ENCODE results near the gene HAL. TPM values are rescaled to one million over a fixed set of nuclear protein-coding genes. Genes with fewer than 3 reads are reported as not detected.

The HAL gene
- total and polyA plus RNA-seq, 10 of the 15 experiments (the other 5 are each of a cell fraction or from before 2014, with no cell fraction given): 0.04 to 0.45 (median 0.13) TPM; not detected in 1

DNA sequence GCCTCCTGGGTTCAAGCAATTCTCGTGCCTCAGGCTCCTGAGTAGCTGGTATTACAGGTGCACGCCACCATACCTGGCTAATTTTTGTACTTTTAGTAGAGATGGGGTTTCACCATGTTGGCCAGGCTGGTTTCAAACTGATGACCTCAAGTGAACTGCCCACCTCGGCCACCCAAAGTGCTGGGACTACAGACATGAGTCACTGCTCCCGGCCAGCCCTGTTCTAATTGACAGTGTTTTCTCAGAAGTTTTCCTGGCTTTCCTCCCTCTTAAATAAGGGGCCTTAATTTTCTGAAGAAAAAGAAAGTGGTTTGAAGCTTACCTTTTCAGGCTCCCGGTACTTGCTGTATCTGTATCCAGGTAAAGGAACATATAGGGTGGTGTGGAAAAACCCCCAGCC lies 1.7 kb downstream of the HAL start:
- Histone ChIP-seq H3K27ac (ENCODE audit: control insufficient read depth, insufficient read depth) (no peak overlapping the region), H3K79me2 (ENCODE audit: control insufficient read depth, insufficient read depth, low read length) (no peaks in the 10 kb centered on the region), H3K9ac (ENCODE audit: control insufficient read depth, insufficient read depth, low read length) (no peak overlapping the region), H2AFZ (ENCODE audit: control insufficient read depth, low read depth, low read length) (no peak overlapping the region), H4K20me1 (ENCODE audit: control insufficient read depth, insufficient read depth) (no peaks in the 10 kb centered on the region), H3K27me3 (replicated peaks in 1 of 2; ENCODE audit: control insufficient read depth in 2 of 2, insufficient read depth in 2 of 2, low read length in 1 of 2) (peaks cover 0 to 2% of the 10 kb centered on the region in 2 experiments; a peak in 2 of 4 replicates), H3K36me3 (ENCODE audit: control insufficient read depth in 2 of 2, insufficient read depth in 2 of 2, low read length in 1 of 2) (no peaks in the 10 kb centered on the region), H3K4me3 (no peak overlapping the region), H3K9me3 (replicated peaks; ENCODE audit: control insufficient read depth, insufficient read depth, low read length) (no peaks in the 10 kb centered on the region), H3K4me1 (ENCODE audit: control insufficient read depth, insufficient read depth, low read length) (no peaks in the 10 kb centered on the region), H3K4me2 (ENCODE audit: control insufficient read depth, insufficient read depth) (no peak overlapping the region)
- CTCF ChIA-PET: interaction anchor here (2.4 kb wide), 1 partner anchor 77 kb away, joined by 7 read pairs; no protein-coding TSS in a partner anchor
- SMC1A ChIA-PET (ENCODE audit: uncharacterized antibody, unreplicated experiment): interaction anchor here (1.0 to 2.2 kb wide), 3 partner anchors 30 to 78 kb away, joined by 3 to 8 read pairs (median 6); partner anchors contain the start of gene CCDC38
- FAIRE-seq (no peak), ATAC-seq (no peak), DNase-seq (ENCODE audit: low read depth, low spot score) (no peak)
- 35% methylated on average over 5 of the region's 5 CpGs for WGBS (ENCODE audit: insufficient coverage, insufficient replicate concordance, low lambda C conversion rate, missing lambda C conversion rate)
- intact Hi-C loops (cut with micrococcal nuclease; ENCODE audit: unreplicated experiment) (no loop called here), in situ Hi-C loops (cut with MboI) (no loop called here)
- RAD21 ChIA-PET (ENCODE audit: unreplicated experiment): no interaction called here
- TF ChIP-seq CHD4 (IDR thresholded peaks at IDR 0.05): no peak
- TF ChIP-seq, protein P1, sequence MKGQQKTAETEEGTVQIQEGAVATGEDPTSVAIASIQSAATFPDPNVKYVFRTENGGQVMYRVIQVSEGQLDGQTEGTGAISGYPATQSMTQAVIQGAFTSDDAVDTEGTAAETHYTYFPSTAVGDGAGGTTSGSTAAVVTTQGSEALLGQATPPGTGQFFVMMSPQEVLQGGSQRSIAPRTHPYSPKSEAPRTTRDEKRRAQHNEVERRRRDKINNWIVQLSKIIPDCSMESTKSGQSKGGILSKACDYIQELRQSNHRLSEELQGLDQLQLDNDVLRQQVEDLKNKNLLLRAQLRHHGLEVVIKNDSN (IDR thresholded peaks at IDR 0.05; ENCODE audit: borderline replicate concordance, extremely low read length, insufficient read depth, low read depth, low read length): no peak
- BruUV-seq (replicated peaks): no TSS peak
- POLR2A ChIA-PET: no interaction called here

DNA sequence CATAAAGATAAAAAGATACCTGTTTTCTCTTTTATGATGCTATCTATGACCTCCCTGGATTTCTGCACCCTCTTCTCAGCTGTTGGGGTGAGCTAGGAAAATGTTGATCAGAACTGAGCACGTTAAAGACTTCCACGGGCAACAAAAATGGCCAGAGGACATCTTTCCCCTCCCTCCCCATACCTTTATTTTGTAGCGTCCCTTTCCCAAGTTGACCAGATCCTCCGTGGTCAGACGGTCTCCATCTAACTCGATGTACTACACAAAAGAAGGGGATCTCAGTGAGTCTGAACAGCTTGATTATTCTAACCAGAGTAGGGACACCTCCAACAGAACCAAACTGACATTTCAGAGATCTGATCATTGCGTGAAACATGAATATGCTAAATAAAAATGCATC lies 2.2 kb downstream of the HAL start:
- no TSS peak for BruUV-seq (replicated peaks)
- Histone ChIP-seq H3K79me2 (ENCODE audit: control insufficient read depth, insufficient read depth, low read length) (no peaks in the 10 kb centered on the region), H3K4me1 (ENCODE audit: control insufficient read depth, insufficient read depth, low read length) (no peaks in the 10 kb centered on the region), H2AFZ (ENCODE audit: control insufficient read depth, low read depth, low read length) (no peak overlapping the region), H3K27ac (ENCODE audit: control insufficient read depth, insufficient read depth) (no peak overlapping the region), H3K4me2 (ENCODE audit: control insufficient read depth, insufficient read depth) (no peak overlapping the region), H4K20me1 (ENCODE audit: control insufficient read depth, insufficient read depth) (no peaks in the 10 kb centered on the region), H3K9ac (ENCODE audit: control insufficient read depth, insufficient read depth, low read length) (no peak overlapping the region), H3K9me3 (replicated peaks; ENCODE audit: control insufficient read depth, insufficient read depth, low read length) (no peaks in the 10 kb centered on the region), H3K36me3 (ENCODE audit: control insufficient read depth in 2 of 2, insufficient read depth in 2 of 2, low read length in 1 of 2) (no peaks in the 10 kb centered on the region), H3K4me3 (no peak overlapping the region), H3K27me3 (replicated peaks in 1 of 2; ENCODE audit: control insufficient read depth in 2 of 2, insufficient read depth in 2 of 2, low read length in 1 of 2) (peaks cover 0 to 3% of the 10 kb centered on the region in 2 experiments; a peak in 2 of 4 replicates)
- intact Hi-C loops (cut with micrococcal nuclease; ENCODE audit: unreplicated experiment) (no loop called here), in situ Hi-C loops (cut with MboI) (no loop called here)
- no peak for ATAC-seq
- CTCF ChIA-PET: interaction anchor here (1.2 to 2.4 kb wide), 2 partner anchors 35 to 76 kb away, joined by 3 to 7 read pairs; no protein-coding TSS in a partner anchor
- DNase-seq (ENCODE audit: low read depth, low spot score): no peak
- RAD21 ChIA-PET (ENCODE audit: unreplicated experiment): no interaction called here
- POLR2A ChIA-PET: no interaction called here
- WGBS (ENCODE audit: insufficient coverage, insufficient replicate concordance, low lambda C conversion rate, missing lambda C conversion rate): 77% methylated on average over 7 of the region's 7 CpGs
- no peak for FAIRE-seq
- SMC1A ChIA-PET (ENCODE audit: uncharacterized antibody, unreplicated experiment): interaction anchor here (1.0 to 2.2 kb wide), 6 partner anchors 14 to 77 kb away, joined by 3 to 8 read pairs (median 3); partner anchors contain the start of gene CCDC38
- TF ChIP-seq STAT1 (conservative IDR thresholded peaks at IDR 0.05): no peak
- TF ChIP-seq, protein P2, sequence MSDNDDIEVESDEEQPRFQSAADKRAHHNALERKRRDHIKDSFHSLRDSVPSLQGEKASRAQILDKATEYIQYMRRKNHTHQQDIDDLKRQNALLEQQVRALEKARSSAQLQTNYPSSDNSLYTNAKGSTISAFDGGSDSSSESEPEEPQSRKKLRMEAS (IDR thresholded peaks at IDR 0.05; ENCODE audit: low read depth, low read length): no peak
- TF ChIP-seq, protein P3, sequence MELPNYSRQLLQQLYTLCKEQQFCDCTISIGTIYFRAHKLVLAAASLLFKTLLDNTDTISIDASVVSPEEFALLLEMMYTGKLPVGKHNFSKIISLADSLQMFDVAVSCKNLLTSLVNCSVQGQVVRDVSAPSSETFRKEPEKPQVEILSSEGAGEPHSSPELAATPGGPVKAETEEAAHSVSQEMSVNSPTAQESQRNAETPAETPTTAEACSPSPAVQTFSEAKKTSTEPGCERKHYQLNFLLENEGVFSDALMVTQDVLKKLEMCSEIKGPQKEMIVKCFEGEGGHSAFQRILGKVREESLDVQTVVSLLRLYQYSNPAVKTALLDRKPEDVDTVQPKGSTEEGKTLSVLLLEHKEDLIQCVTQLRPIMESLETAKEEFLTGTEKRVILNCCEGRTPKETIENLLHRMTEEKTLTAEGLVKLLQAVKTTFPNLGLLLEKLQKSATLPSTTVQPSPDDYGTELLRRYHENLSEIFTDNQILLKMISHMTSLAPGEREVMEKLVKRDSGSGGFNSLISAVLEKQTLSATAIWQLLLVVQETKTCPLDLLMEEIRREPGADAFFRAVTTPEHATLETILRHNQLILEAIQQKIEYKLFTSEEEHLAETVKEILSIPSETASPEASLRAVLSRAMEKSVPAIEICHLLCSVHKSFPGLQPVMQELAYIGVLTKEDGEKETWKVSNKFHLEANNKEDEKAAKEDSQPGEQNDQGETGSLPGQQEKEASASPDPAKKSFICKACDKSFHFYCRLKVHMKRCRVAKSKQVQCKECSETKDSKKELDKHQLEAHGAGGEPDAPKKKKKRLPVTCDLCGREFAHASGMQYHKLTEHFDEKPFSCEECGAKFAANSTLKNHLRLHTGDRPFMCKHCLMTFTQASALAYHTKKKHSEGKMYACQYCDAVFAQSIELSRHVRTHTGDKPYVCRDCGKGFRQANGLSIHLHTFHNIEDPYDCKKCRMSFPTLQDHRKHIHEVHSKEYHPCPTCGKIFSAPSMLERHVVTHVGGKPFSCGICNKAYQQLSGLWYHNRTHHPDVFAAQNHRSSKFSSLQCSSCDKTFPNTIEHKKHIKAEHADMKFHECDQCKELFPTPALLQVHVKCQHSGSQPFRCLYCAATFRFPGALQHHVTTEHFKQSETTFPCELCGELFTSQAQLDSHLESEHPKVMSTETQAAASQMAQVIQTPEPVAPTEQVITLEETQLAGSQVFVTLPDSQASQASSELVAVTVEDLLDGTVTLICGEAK (IDR thresholded peaks at IDR 0.05; ENCODE audit: borderline replicate concordance): no peak
- TF ChIP-seq IRF4 (IDR thresholded peaks at IDR 0.05; ENCODE audit: low read depth, low read length): no peak
- no peak for TF ChIP-seq BCL11A (IDR thresholded peaks at IDR 0.05; ENCODE audit: low read depth, low read length)
- TF ChIP-seq, protein P4, sequence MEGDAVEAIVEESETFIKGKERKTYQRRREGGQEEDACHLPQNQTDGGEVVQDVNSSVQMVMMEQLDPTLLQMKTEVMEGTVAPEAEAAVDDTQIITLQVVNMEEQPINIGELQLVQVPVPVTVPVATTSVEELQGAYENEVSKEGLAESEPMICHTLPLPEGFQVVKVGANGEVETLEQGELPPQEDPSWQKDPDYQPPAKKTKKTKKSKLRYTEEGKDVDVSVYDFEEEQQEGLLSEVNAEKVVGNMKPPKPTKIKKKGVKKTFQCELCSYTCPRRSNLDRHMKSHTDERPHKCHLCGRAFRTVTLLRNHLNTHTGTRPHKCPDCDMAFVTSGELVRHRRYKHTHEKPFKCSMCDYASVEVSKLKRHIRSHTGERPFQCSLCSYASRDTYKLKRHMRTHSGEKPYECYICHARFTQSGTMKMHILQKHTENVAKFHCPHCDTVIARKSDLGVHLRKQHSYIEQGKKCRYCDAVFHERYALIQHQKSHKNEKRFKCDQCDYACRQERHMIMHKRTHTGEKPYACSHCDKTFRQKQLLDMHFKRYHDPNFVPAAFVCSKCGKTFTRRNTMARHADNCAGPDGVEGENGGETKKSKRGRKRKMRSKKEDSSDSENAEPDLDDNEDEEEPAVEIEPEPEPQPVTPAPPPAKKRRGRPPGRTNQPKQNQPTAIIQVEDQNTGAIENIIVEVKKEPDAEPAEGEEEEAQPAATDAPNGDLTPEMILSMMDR (IDR thresholded peaks at IDR 0.05 in 2 of 3, conservative IDR thresholded peaks at IDR 0.05 in 1 of 3; ENCODE audit: control insufficient read depth in 2 of 3, extremely low read depth in 1 of 3, insufficient read depth in 1 of 3, low read depth in 3 of 3, low read length in 3 of 3): no peak
- no peak for TF ChIP-seq NFYA (IDR thresholded peaks at IDR 0.05; ENCODE audit: borderline replicate concordance, low read depth, low read length)
- no peak for TF ChIP-seq CHD1 (IDR thresholded peaks at IDR 0.05; ENCODE audit: low read depth, low read length)

Data from GM12878 (cell line).